ENCODE data around the gene ZMYND8.

GRCh38 chr20:47178277-47178676, 178.2 kb downstream of the ZMYND8 start:
- TF ChIP-seq EZH2 (IDR thresholded peaks at IDR 0.05; ENCODE audit: low read length, missing control alignments), result no peak
- no peak for TF ChIP-seq CTCF (conservative IDR thresholded peaks at IDR 0.05 in 1 of 2, IDR thresholded peaks at IDR 0.05 in 1 of 2; ENCODE audit: low read depth in 1 of 2, low read length in 2 of 2)
